Activated CD8-positive, alpha-beta memory T cell treated with anti-CD3 and anti-CD28 coated beads, Interleukin-2, amount 50 U/mL, for 24 hours (primary cell): Measurements from ENCODE around the gene ATP5ME.

Source experiments
- DNase-seq: peaks from one replicate; pipeline ENCODE4 v3.0.0-alpha.2; 2020; ENCODE audit errors: extremely low read depth

Gene ATP5ME

GRCh38 chr4:684623-685327, 10.7 kb upstream of the ATP5ME start:
- no peak for DNase-seq

- no peak for DNase-seq
Measured at GRCh38 chr4:683982-684622, 10.0 kb upstream of the ATP5ME start.

- DNase-seq = no peak
Measured at GRCh38 chr4:683247-683897, 9.3 kb upstream of the ATP5ME start.

GRCh38 chr4:682490-683172, 8.6 kb upstream of the ATP5ME start:
- no peak for DNase-seq

- no peak for DNase-seq
Measured at GRCh38 chr4:681736-682451, 7.8 kb upstream of the ATP5ME start.

GRCh38 chr4:680928-681645, 7.0 kb upstream of the ATP5ME start:
- no peak for DNase-seq

- DNase-seq = no peak
Measured at GRCh38 chr4:680551-680927, 6.5 kb upstream of the ATP5ME start.

GRCh38 chr4:680091-680490, 6.0 kb upstream of the ATP5ME start:
- DNase-seq = no peak

- no peak for DNase-seq
Measured at GRCh38 chr4:679629-680028, 5.6 kb upstream of the ATP5ME start.

GRCh38 chr4:679104-679481, 5.0 kb upstream of the ATP5ME start:
- DNase-seq = no peak

GRCh38 chr4:678331-679103, 4.4 kb upstream of the ATP5ME start:
- no peak for DNase-seq

- DNase-seq = no peak
Measured at GRCh38 chr4:677431-678293, 3.6 kb upstream of the ATP5ME start.

- DNase-seq = no peak
Measured at GRCh38 chr4:676871-677235, 2.8 kb upstream of the ATP5ME start.

GRCh38 chr4:675980-676870, 2.1 kb upstream of the ATP5ME start:
- DNase-seq = no peak

- no peak for DNase-seq
Measured at GRCh38 chr4:675036-675882, 1.2 kb upstream of the ATP5ME start.

GRCh38 chr4:673349-674091, 556 bp downstream of the ATP5ME start:
- no peak for DNase-seq

GRCh38 chr4:671769-672168, 2.3 kb downstream of the ATP5ME start:
- no peak for DNase-seq
